Natural killer cell (primary cell): Measurements from ENCODE around the gene MUC4. TPM values are rescaled to one million over a fixed set of nuclear protein-coding genes. Genes with fewer than 3 reads are reported as not detected.

Experiments
- ATAC-seq, 3 donors: fragments of 150-1000 bp in 2 of 3; fragments of 200-7000 bp in 1 of 3; cut with Tn5 transposase; 1 replicate in 1 of 3; 2 replicates in 2 of 3; pipeline ENCODE4 v1.10.0; 2021; ENCODE audit warnings: mild to moderate bottlenecking in 2 of 3, moderate library complexity in 2 of 3
- DNase-seq, 2 donors: peaks; one replicate each; pipeline versions ENCODE4 v3.0.0 to v3.0.0-alpha.2; 2013 to 2021; ENCODE audit warnings: mixed read lengths in 1 of 2
- H3K27ac ChIP-seq: one replicate; pipeline ENCODE4 v1.5.1; 2013; ENCODE audit warnings: mild to moderate bottlenecking, low read length
- H3K27me3 ChIP-seq: one replicate; pipeline ENCODE4 v1.6.1; 2013; ENCODE audit warnings: low read length; ENCODE audit not compliant: control insufficient read depth, insufficient read depth
- H3K36me3 ChIP-seq: one replicate; pipeline ENCODE4 v1.6.1; 2013; ENCODE audit warnings: low read length; ENCODE audit not compliant: control insufficient read depth, insufficient read depth
- H3K4me1 ChIP-seq: one replicate; pipeline ENCODE4 v1.6.1; 2013; ENCODE audit warnings: low read length; ENCODE audit not compliant: control insufficient read depth, insufficient read depth
- H3K4me3 ChIP-seq: one replicate; pipeline ENCODE4 v1.5.1; 2013; ENCODE audit warnings: low read length
- H3K9me3 ChIP-seq: one replicate; pipeline ENCODE4 v1.6.1; 2013; ENCODE audit warnings: low read length; ENCODE audit not compliant: control insufficient read depth, insufficient read depth
- H3K27ac Mint-ChIP-seq, 2 donors: one replicate each; pipeline ENCODE4 v1.8.0; 2022; ENCODE audit warnings: mild to moderate bottlenecking in 2 of 2, mixed read lengths in 2 of 2, moderate library complexity in 1 of 2
- H3K27me3 Mint-ChIP-seq, 2 donors: one replicate each; pipeline ENCODE4 v1.8.0; 2022; ENCODE audit warnings: low read depth in 2 of 2, mixed read lengths in 2 of 2
- H3K36me3 Mint-ChIP-seq: one replicate; pipeline ENCODE4 v1.8.0; 2022; ENCODE audit warnings: mixed read lengths
- H3K4me1 Mint-ChIP-seq, 2 donors: one replicate each; pipeline ENCODE4 v1.8.0; 2022; ENCODE audit warnings: mixed read lengths in 2 of 2
- H3K4me3 Mint-ChIP-seq: one replicate; pipeline ENCODE4 v1.8.0; 2022; ENCODE audit warnings: mild to moderate bottlenecking, moderate library complexity, mixed read lengths
- H3K9me3 Mint-ChIP-seq, 2 donors: one replicate each; pipeline ENCODE4 v1.8.0; 2022; ENCODE audit warnings: mixed read lengths in 2 of 2
- CTCF ChIP-seq: fragments of 200-600 bp; IDR thresholded peaks from one replicate; pipeline ENCODE4 v1.8.0; 2022; ENCODE audit warnings: antibody characterized with exemption
- WGBS: methylation state at CpG from one replicate; pipeline ENCODE4 v1.1.7; 2013; ENCODE audit warnings: missing lambda C conversion rate; ENCODE audit not compliant: insufficient coverage; 5-methylcytosine and 5-hydroxymethylcytosine counted together
- intact Hi-C: fragments of 100-400 bp; cut with micrococcal nuclease; formaldehyde crosslinking; loops from one replicate; pipeline ENCODE4 v1.14.2; 2022
- total RNA-seq, 4 donors: library from RNA; stranded (reverse); fragments of 120-200 nt in 1 of 4; gene quantifications; one replicate each; pipeline versions ENCODE4 v1.2.3 to v1.2.4, GENCODE V29; 2013 to 2022

Gene MUC4
- total RNA-seq, 3 donors from 2014 or later (not counting 1 experiment from before 2014, with no cell fraction given) = 0.05 to 1.7 (median 0.38) TPM

DNA sequence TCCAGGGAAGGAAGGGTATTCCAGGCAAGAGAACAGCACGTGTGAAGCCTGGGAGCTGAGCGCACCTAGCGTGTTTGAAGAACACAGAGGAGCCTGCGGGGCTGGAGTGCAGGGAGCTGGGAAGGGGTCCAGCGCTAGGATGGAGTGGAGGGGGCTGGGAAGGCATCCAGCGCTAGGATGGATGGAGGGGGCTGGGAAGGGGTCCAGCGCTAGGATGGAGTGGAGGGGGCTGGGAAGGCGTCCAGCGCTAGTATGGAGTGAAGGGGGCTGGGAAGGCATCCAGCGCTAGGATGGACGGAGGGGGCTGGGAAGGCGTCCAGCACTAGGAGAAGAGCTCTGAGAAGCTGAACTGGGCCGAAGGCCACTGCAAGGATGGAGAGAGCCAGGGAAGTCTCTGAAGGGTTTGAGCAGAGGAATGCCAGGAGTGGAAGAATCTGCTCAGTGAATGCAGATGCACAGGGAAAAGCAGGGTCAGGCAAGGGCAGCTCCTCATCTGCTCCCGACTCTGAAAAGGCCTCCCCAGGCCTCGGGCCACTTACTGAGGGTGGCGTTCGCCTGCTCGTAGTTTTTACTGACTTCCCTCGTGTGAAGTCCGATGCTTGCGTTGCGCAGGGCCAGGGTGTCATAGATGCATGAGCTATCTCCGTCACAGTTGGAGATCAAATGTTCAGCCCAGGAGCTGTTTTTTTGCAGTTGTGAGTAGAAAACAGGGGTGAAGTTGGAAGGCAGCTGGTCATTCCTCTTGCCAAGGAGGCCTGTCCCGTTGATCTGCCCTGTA, 51.2 kb downstream of the MUC4 start:
- ATAC-seq (no peak), DNase-seq (no peak)
- H3K9me3 ChIP-seq = no peaks in the 10 kb centered on the region
- peaks cover 0 to 33% of the 10 kb centered on the region in 2 donors for H3K27me3 Mint-ChIP-seq
- peaks cover 25% of the 10 kb centered on the region for H3K4me1 ChIP-seq
- intact Hi-C loops = no loop called here
- WGBS = 88% methylated on average over 24 of the region's 24 CpGs
- no peak overlapping the region for H3K27ac ChIP-seq
- H3K27ac Mint-ChIP-seq = no peak overlapping the region
- H3K36me3 ChIP-seq = no peaks in the 10 kb centered on the region
- no peaks in the 10 kb centered on the region for H3K36me3 Mint-ChIP-seq
- no peaks in the 10 kb centered on the region for H3K9me3 Mint-ChIP-seq
- H3K4me1 Mint-ChIP-seq = peaks cover 25 to 46% of the 10 kb centered on the region in 2 donors
- H3K4me3 Mint-ChIP-seq = peak overlapping the region; percentile 9
- no peak overlapping the region for H3K4me3 ChIP-seq
- H3K27me3 ChIP-seq = peaks cover 7% of the 10 kb centered on the region
- TF ChIP-seq CTCF = no peak

DNA sequence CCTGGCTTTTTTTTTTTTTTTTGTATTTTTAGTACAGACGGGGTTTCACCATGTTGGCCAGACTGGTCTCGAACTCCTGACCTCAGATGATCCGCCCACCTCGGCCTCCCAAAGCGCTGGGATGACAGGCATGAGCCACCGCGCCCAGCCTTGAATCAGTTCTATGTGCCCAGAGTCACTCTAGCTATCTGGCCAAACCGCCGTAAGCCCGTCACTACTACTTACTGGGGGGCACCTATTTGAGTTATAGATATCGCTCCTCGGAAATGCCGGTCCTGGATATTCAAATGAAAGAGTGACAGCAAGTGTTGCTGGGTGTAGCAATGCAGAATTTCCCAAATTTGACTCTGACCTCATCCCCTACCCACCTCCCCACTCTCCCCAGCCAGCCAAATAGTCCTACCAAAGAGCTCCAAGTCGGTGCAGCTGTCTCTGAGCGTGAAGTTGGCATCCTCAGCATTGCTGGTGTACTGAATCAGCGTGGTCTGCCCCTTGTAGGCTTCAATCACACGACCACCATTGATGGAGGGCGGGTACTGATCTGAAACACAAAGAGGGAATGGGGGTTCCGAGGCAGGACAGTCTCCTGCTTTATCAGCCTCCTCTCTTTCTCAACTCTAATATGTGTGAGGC, 52.9 kb downstream of the MUC4 start:
- TF ChIP-seq CTCF = no peak
- H3K27me3 ChIP-seq = peaks cover 7% of the 10 kb centered on the region
- no peak for ATAC-seq
- 87% methylated on average over 17 of the region's 19 CpGs for WGBS
- intact Hi-C loops = no loop called here
- no peaks in the 10 kb centered on the region for H3K36me3 Mint-ChIP-seq
- no peak overlapping the region for H3K27ac Mint-ChIP-seq
- no peak overlapping the region for H3K4me3 Mint-ChIP-seq
- peaks cover 0 to 22% of the 10 kb centered on the region in 2 donors for H3K27me3 Mint-ChIP-seq
- H3K4me1 Mint-ChIP-seq = peaks cover 42 to 59% of the 10 kb centered on the region in 2 donors
- H3K9me3 Mint-ChIP-seq = no peaks in the 10 kb centered on the region
- H3K9me3 ChIP-seq = no peaks in the 10 kb centered on the region
- H3K36me3 ChIP-seq = no peaks in the 10 kb centered on the region
- DNase-seq = no peak
- H3K4me1 ChIP-seq = peaks cover 25% of the 10 kb centered on the region
- no peak overlapping the region for H3K27ac ChIP-seq
- H3K4me3 ChIP-seq = no peak overlapping the region

- ATAC-seq = no peak
- Mint-ChIP-seq H3K36me3 (no peaks in the 10 kb centered on the region), H3K4me3 (peak overlapping the region; percentile 32), H3K27me3 (peaks cover 0 to 16% of the 10 kb centered on the region in 2 donors), H3K4me1 (peaks cover 52 to 66% of the 10 kb centered on the region in 2 donors), H3K27ac (no peak overlapping the region), H3K9me3 (no peaks in the 10 kb centered on the region)
- no peak for DNase-seq
- WGBS = 67% methylated on average over 10 of the region's 10 CpGs
- Histone ChIP-seq H3K27me3 (peaks cover 7% of the 10 kb centered on the region), H3K4me1 (peaks cover 25% of the 10 kb centered on the region), H3K27ac (no peak overlapping the region), H3K36me3 (no peaks in the 10 kb centered on the region), H3K9me3 (no peaks in the 10 kb centered on the region), H3K4me3 (no peak overlapping the region)
- no peak for TF ChIP-seq CTCF
- intact Hi-C loops = no loop called here
Observed at GRCh38 chr3:195757827-195758226, 53.9 kb downstream of the MUC4 start.
